Pancreas (tissue), 10 donors: Measurements from ENCODE around the gene TM7SF2. TPM values are rescaled to one million over a fixed set of nuclear protein-coding genes. Genes with fewer than 3 reads are reported as not detected.
A peak's percentile ranks its signal among the peaks of the same experiment; 100 is the strongest.

Source experiments
- ATAC-seq, 4 donors: fragments of 200-7000 bp; cut with Tn5 transposase; one replicate each; pipeline versions ENCODE4 v1.8.0 to v1.9.1; 2020; ENCODE audit warnings: mild to moderate bottlenecking in 4 of 4, moderate library complexity in 4 of 4
- DNase-seq, 6 donors: peaks; one replicate each; pipeline ENCODE4 v3.0.0-alpha.2; 2020
- FAIRE-seq: peaks from 2 replicates; lab custom pipeline; 2012; peaks lifted over from hg19 to GRCh38; lab: Jason Lieb, UNC
- H3K27ac ChIP-seq, 4 donors: fragments of 200-600 bp; sonication (generic); 1 replicate in 3 of 4; 2 replicates in 1 of 4; pipeline versions ENCODE4 v1.5.0 to v1.8.0; 2020
- H3K27me3 ChIP-seq, 4 donors: fragments of 200-600 bp; one replicate each; pipeline ENCODE4 v1.8.0; 2021
- H3K36me3 ChIP-seq, 3 donors: fragments of 200-600 bp; sonication (generic) in 1 of 3; one replicate each; pipeline versions ENCODE4 v1.5.0 to v1.8.0; 2020 to 2021
- H3K4me1 ChIP-seq, 3 donors: fragments of 200-600 bp; one replicate each; pipeline ENCODE4 v1.8.0; 2021
- H3K4me3 ChIP-seq, 4 donors: fragments of 200-600 bp; sonication (generic) in 2 of 4; one replicate each; pipeline versions ENCODE4 v1.5.0 to v1.8.0; 2020 to 2021
- H3K9me3 ChIP-seq, 4 donors: fragments of 200-600 bp; one replicate each; pipeline ENCODE4 v1.8.0; 2021
- CTCF ChIP-seq, 4 donors: fragments of 200-600 bp; sonication (generic) in 3 of 4; IDR thresholded peaks; one replicate each; pipeline versions ENCODE4 v1.5.0 to v1.8.0; 2021; ENCODE audit warnings: antibody characterized with exemption in 4 of 4
- WGBS, 2 donors: extraction: QIAGEN DNeasy Blood & Tissue Kit; methylation state at CpG; one replicate each; pipeline ENCODE4 v1.1.7; 2013; 5-methylcytosine and 5-hydroxymethylcytosine counted together
- intact Hi-C, 3 donors: fragments of 100-400 bp; cut with DNase I; formaldehyde crosslinking; loops; one replicate each; pipeline versions ENCODE4 v1.11.1 to v1.14.2; 2022
- polyA plus RNA-seq, 2 donors: library from polyadenylated mRNA; stranded (reverse); fragments of 200-250 nt; gene quantifications; one replicate each; pipeline ENCODE4 v1.2.3, GENCODE V29; 2013
- total RNA-seq, 6 donors: library from RNA; stranded (reverse); fragmentation: NEBNext Ultra II Directional in 4 of 6; extraction: Animal tissue kit (Norgen Biotek cat#: 25700) in 4 of 6; gene quantifications; one replicate each; pipeline versions ENCODE4 v1.2.1 to v1.2.4, GENCODE V29; 2021 to 2023
- donor health status: healthy with polysubstance abuse.
- donor health status: DM: no; HTN: no; CAD: no; lungs with moderate emphysema.
- donor health status: DM: no; HTN: no; CAD: no.
- donor health status: control.
- donor health status: control.
- donor health status: Bipolar disorder and iron deficiency.
- donor health status: DM: yes; HTN: yes; CAD: no.
- donor health status: DM: no; HTN: no; CAD: no.
- donor health status: DM: no; HTN: no; CAD: no.
- donor health status: DM: yes; HTN: yes; CAD: no.

The TM7SF2 gene
- total and polyA plus RNA-seq, 8 donors: 12.8 to 203 (median 60.6) TPM

DNA sequence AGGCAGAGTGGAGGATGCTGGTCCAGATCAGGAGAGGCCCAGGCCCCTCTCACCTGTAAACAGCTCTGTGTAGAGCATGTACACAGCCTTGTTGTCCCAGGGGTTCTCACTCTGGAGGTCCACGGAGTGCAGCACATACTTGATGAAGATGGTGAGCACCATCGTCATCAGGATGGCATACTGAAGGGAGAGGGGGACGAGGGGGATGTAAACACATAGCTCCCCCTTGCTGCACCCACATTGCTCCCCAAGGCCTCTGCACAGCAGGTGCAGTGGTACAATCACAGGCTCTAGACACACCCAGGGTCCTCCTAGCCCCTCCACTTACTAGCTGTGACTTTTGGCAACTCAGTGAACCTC lies 19.7 kb downstream of the TM7SF2 start:
- no peaks in the 10 kb centered on the region for H3K9me3 ChIP-seq
- H3K36me3 ChIP-seq: peaks cover 6 to 65% (median 47%) of the 10 kb centered on the region in 3 donors
- FAIRE-seq: no peak
- no peaks in the 10 kb centered on the region for H3K27me3 ChIP-seq
- H3K4me3 ChIP-seq: no peak overlapping the region
- intact Hi-C loops: loop anchor here in 2 of 3 donors (5.0 kb wide), 1 partner anchor 51 kb away; the partner anchor contains the start of gene CAPN1 (in 2 of the 2)
- 44 to 53% methylated on average over 3 of the region's 3 CpGs for WGBS, 2 donors
- no peak for TF ChIP-seq CTCF (IDR thresholded peaks at IDR 0.05)
- no peak for ATAC-seq
- H3K27ac ChIP-seq: no peak overlapping the region
- DNase-seq: peak in 1 of 6 donors; percentile 15
- H3K4me1 ChIP-seq: peaks cover 12 to 32% (median 22%) of the 10 kb centered on the region in 3 donors

GRCh38 chr11:65131895-65132237 lies 20.2 kb downstream of the TM7SF2 start:
- TF ChIP-seq CTCF (IDR thresholded peaks at IDR 0.05): no peak
- peak in 1 of 6 donors; percentile 18 for DNase-seq
- Histone ChIP-seq H3K4me1 (peaks cover 14 to 32% (median 26%) of the 10 kb centered on the region in 3 donors), H3K9me3 (no peaks in the 10 kb centered on the region), H3K27ac (no peak overlapping the region), H3K27me3 (no peaks in the 10 kb centered on the region), H3K4me3 (peak overlapping the region in 2 of 4 donors; percentile 70 to 78), H3K36me3 (peaks cover 6 to 61% (median 43%) of the 10 kb centered on the region in 3 donors)
- no peak for ATAC-seq
- FAIRE-seq: no peak
- WGBS, 2 donors: 41 to 46% methylated on average over 6 of the region's 6 CpGs
- intact Hi-C loops: loop anchor here in 2 of 3 donors (5.0 kb wide), 1 partner anchor 50 kb away; the partner anchor contains the start of gene CAPN1 (in 2 of the 2)

GRCh38 chr11:65132238-65132987 lies 20.7 kb downstream of the TM7SF2 start:
- ATAC-seq (no peak), FAIRE-seq (no peak), DNase-seq (peak in 2 of 6 donors; percentile 9 to 58)
- peak overlapping the region in 2 of 4 donors; percentile 7 to 99 for H3K27ac ChIP-seq
- H3K36me3 ChIP-seq: peaks cover 6 to 58% (median 38%) of the 10 kb centered on the region in 3 donors
- TF ChIP-seq CTCF (IDR thresholded peaks at IDR 0.05): no peak
- H3K4me1 ChIP-seq: peaks cover 14 to 32% (median 26%) of the 10 kb centered on the region in 3 donors
- H3K4me3 ChIP-seq: peak overlapping the region in 3 of 4 donors; percentile 70 to 87 (median 78)
- no peaks in the 10 kb centered on the region for H3K9me3 ChIP-seq
- intact Hi-C loops: loop anchor here in 2 of 3 donors (5.0 kb wide), 1 partner anchor 50 kb away; the partner anchor contains the start of gene CAPN1 (in 2 of the 2)
- WGBS, 2 donors: 37 to 44% methylated on average over 10 of the region's 10 CpGs
- H3K27me3 ChIP-seq: no peaks in the 10 kb centered on the region

- DNase-seq (peak; percentile 80 to 94 (median 86)), ATAC-seq (peak; percentile 38 to 55 (median 46)), FAIRE-seq (no peak)
- WGBS, 2 donors: 17 to 19% methylated on average over 18 of the region's 18 CpGs
- Histone ChIP-seq H3K9me3 (no peaks in the 10 kb centered on the region), H3K27ac (peak overlapping the region; percentile 99 to 100 (median 99)), H3K36me3 (peaks cover 6 to 50% (median 31%) of the 10 kb centered on the region in 3 donors), H3K4me1 (peaks cover 14 to 32% (median 26%) of the 10 kb centered on the region in 3 donors), H3K4me3 (peak overlapping the region; percentile 70 to 93 (median 82)), H3K27me3 (no peaks in the 10 kb centered on the region)
- TF ChIP-seq CTCF (IDR thresholded peaks at IDR 0.05): no peak
- intact Hi-C loops: loop anchor here in 2 of 3 donors (5.0 kb wide), 1 partner anchor 49 kb away; the partner anchor contains the start of gene CAPN1 (in 2 of the 2)
These were observed 21.5 kb downstream of the TM7SF2 start for GRCh38 chr11:65132988-65133700.
